Liver (tissue), 9 donors: ENCODE results near the gene IFT122. TPM values are rescaled to one million over a fixed set of nuclear protein-coding genes. Genes with fewer than 3 reads are reported as not detected.

ENCODE experiments used
- DNase-seq: peaks from one replicate; pipeline ENCODE4 v3.0.0-alpha.2; 2017; ENCODE audit warnings: low spot score
- H3K27ac ChIP-seq, 2 donors: one replicate each; pipeline ENCODE4 v1.7.0; 2013; ENCODE audit warnings: inconsistent platforms in 2 of 2, low read length in 2 of 2, control low read depth in 1 of 2, low read depth in 1 of 2, mild to moderate bottlenecking in 1 of 2
- H3K27me3 ChIP-seq, 4 donors: one replicate each; pipeline versions ENCODE4 v1.6.1 to v1.7.0; 2013; ENCODE audit warnings: low read length in 3 of 4, inconsistent platforms in 1 of 4, mild to moderate bottlenecking in 1 of 4, moderate library complexity in 1 of 4; ENCODE audit not compliant: control insufficient read depth in 4 of 4, insufficient read depth in 4 of 4
- H3K36me3 ChIP-seq, 4 donors: one replicate each; pipeline versions ENCODE4 v1.6.1 to v1.7.0; 2013; ENCODE audit warnings: low read length in 3 of 4, mild to moderate bottlenecking in 3 of 4, low read depth in 1 of 4, moderate library complexity in 1 of 4; ENCODE audit not compliant: control insufficient read depth in 4 of 4, insufficient read depth in 3 of 4
- H3K4me1 ChIP-seq, 4 donors: one replicate each; pipeline versions ENCODE4 v1.6.1 to v1.7.0; 2013; ENCODE audit warnings: low read length in 3 of 4, mild to moderate bottlenecking in 3 of 4, moderate library complexity in 1 of 4; ENCODE audit not compliant: control insufficient read depth in 4 of 4, insufficient read depth in 4 of 4
- H3K4me3 ChIP-seq, 3 donors: one replicate each; pipeline versions ENCODE4 v1.6.1 to v1.7.0; 2013; ENCODE audit warnings: low read length in 3 of 3, control low read depth in 1 of 3, low read depth in 1 of 3, mild to moderate bottlenecking in 1 of 3
- H3K9ac ChIP-seq, 2 donors: one replicate each; pipeline ENCODE4 v1.7.0; 2013; ENCODE audit warnings: low read length in 2 of 2, mild to moderate bottlenecking in 2 of 2, moderate library complexity in 2 of 2, control low read depth in 1 of 2, low read depth in 1 of 2
- H3K9me3 ChIP-seq, 4 donors: one replicate each; pipeline versions ENCODE4 v1.6.1 to v1.7.0; 2013; ENCODE audit warnings: low read length in 3 of 4; ENCODE audit not compliant: control insufficient read depth in 4 of 4
- ATF3 ChIP-seq: IDR thresholded peaks from 2 replicates; pipeline ENCODE4 v1.6.1; 2016; ENCODE audit warnings: antibody characterized with exemption
- CTCF ChIP-seq: fragments of 150-350 bp; IDR thresholded peaks from 2 replicates; pipeline ENCODE4 v1.5.1; 2017; ENCODE audit warnings: improper control_type of control experiment, low read depth, low read length; ENCODE audit not compliant: missing input control
- EGR1 ChIP-seq, 2 donors: IDR thresholded peaks; 2 replicates each; pipeline ENCODE4 v1.6.1; 2016 to 2018; ENCODE audit warnings: antibody characterized with exemption in 2 of 2, low read depth in 2 of 2
- FOXA1 ChIP-seq: IDR thresholded peaks from 2 replicates; pipeline ENCODE4 v1.6.1; 2016; ENCODE audit warnings: antibody characterized with exemption
- FOXA2 ChIP-seq: IDR thresholded peaks from 2 replicates; pipeline ENCODE4 v1.6.1; 2016; ENCODE audit warnings: antibody characterized with exemption
- GABPA ChIP-seq, 2 donors: IDR thresholded peaks in 1 of 2; conservative IDR thresholded peaks in 1 of 2; 2 replicates each; pipeline ENCODE4 v1.6.1; 2016; ENCODE audit warnings: antibody characterized with exemption in 2 of 2, mild to moderate bottlenecking in 1 of 2, moderate library complexity in 1 of 2
- HNF4A ChIP-seq, 2 donors: conservative IDR thresholded peaks; 2 replicates each; pipeline ENCODE4 v1.6.1; 2016; ENCODE audit warnings: antibody characterized with exemption in 2 of 2, mild to moderate bottlenecking in 2 of 2
- HNF4G ChIP-seq: IDR thresholded peaks from 2 replicates; pipeline ENCODE4 v1.6.1; 2016; ENCODE audit warnings: antibody characterized with exemption
- JUND ChIP-seq, 2 donors: IDR thresholded peaks; 2 replicates each; pipeline ENCODE4 v1.6.1; 2016; ENCODE audit warnings: antibody characterized with exemption in 2 of 2
- MAX ChIP-seq: IDR thresholded peaks from 2 replicates; pipeline ENCODE4 v1.6.1; 2016; ENCODE audit warnings: antibody characterized with exemption
- NR2F2 ChIP-seq: IDR thresholded peaks from 2 replicates; pipeline ENCODE4 v1.6.1; 2016; ENCODE audit warnings: antibody characterized with exemption
- RAD21 ChIP-seq, 2 donors: IDR thresholded peaks; 2 replicates each; pipeline ENCODE4 v1.6.1; 2016; ENCODE audit warnings: antibody characterized with exemption in 2 of 2, mild to moderate bottlenecking in 2 of 2
- REST ChIP-seq: IDR thresholded peaks from 2 replicates; pipeline ENCODE4 v1.6.1; 2016; ENCODE audit warnings: antibody characterized with exemption, mild to moderate bottlenecking
- RXRA ChIP-seq, 2 donors: IDR thresholded peaks; 2 replicates each; pipeline ENCODE4 v1.6.1; 2017 to 2018; ENCODE audit warnings: antibody characterized with exemption in 2 of 2, mild to moderate bottlenecking in 1 of 2
- SP1 ChIP-seq: IDR thresholded peaks from 2 replicates; pipeline ENCODE4 v1.6.1; 2018; ENCODE audit warnings: antibody characterized with exemption, mild to moderate bottlenecking
- TAF1 ChIP-seq: conservative IDR thresholded peaks from 2 replicates; pipeline ENCODE4 v1.6.1; 2016; ENCODE audit warnings: antibody characterized with exemption, mild to moderate bottlenecking
- YY1 ChIP-seq: IDR thresholded peaks from 2 replicates; pipeline ENCODE4 v1.6.1; 2016; ENCODE audit warnings: antibody characterized with exemption, mild to moderate bottlenecking
- ZBTB33 ChIP-seq: IDR thresholded peaks from 2 replicates; pipeline ENCODE4 v1.6.1; 2016; ENCODE audit warnings: antibody characterized with exemption
- WGBS: extraction: QIAGEN DNeasy Blood & Tissue Kit; methylation state at CpG from one replicate; pipeline ENCODE4 v1.1.7; 2013; 5-methylcytosine and 5-hydroxymethylcytosine counted together
- polyA plus RNA-seq, 2 donors: library from polyadenylated mRNA; stranded (reverse) in 1 of 2; unstranded in 1 of 2; fragments of 200-250 nt in 1 of 2; fragments of >200 nt in 1 of 2; fragmentation: Nextera tagmentation in 1 of 2; extraction: Ambion mirVana in 1 of 2; gene quantifications; one replicate each; pipeline versions ENCODE4 v1.2.1 to v1.2.3, GENCODE V29; 2013 to 2015
- total RNA-seq, 2 donors: library from RNA; depleted of rRNA; stranded (reverse); fragments of >200 nt; gene quantifications; one replicate each; pipeline ENCODE4 v1.2.3, GENCODE V29; 2014
- donor health status: healthy.
- donor health status: healthy.
- donor health status: healthy.
- donor health status: healthy.
- donor health status: healthy.

Gene IFT122
- total and polyA plus RNA-seq, 4 donors, result 3.3 to 25.8 (median 10.6) TPM

GRCh38 chr3:129536804-129537203 lies 96.8 kb downstream of the IFT122 start:
- Histone ChIP-seq H3K9me3 (no peaks in the 10 kb centered on the region), H3K36me3 (no peaks in the 10 kb centered on the region), H3K9ac (no peak overlapping the region), H3K4me1 (no peaks in the 10 kb centered on the region), H3K27ac (no peak overlapping the region), H3K4me3 (no peak overlapping the region), H3K27me3 (no peaks in the 10 kb centered on the region)
- no peak for DNase-seq
- no peak for TF ChIP-seq YY1
- TF ChIP-seq NR2F2, result no peak
- TF ChIP-seq TAF1, result no peak
- no peak for TF ChIP-seq RXRA (IDR thresholded peaks at IDR 0.05)
- TF ChIP-seq EGR1 (IDR thresholded peaks at IDR 0.05; ENCODE audit: low read depth in 2 of 2), result no peak
- no peak for TF ChIP-seq HNF4A (conservative IDR thresholded peaks at IDR 0.05)
- WGBS, result 93% methylated on average over 3 of the region's 3 CpGs

GRCh38 chr3:129539206-129539605 lies 99.2 kb downstream of the IFT122 start:
- DNase-seq, result no peak

GRCh38 chr3:129540776-129541516 lies 100.9 kb downstream of the IFT122 start:
- 93% methylated on average over 11 of the region's 11 CpGs for WGBS
- Histone ChIP-seq H3K36me3 (no peaks in the 10 kb centered on the region), H3K27me3 (no peaks in the 10 kb centered on the region), H3K4me3 (no peak overlapping the region), H3K9me3 (no peaks in the 10 kb centered on the region), H3K27ac (no peak overlapping the region), H3K4me1 (no peaks in the 10 kb centered on the region), H3K9ac (no peak overlapping the region)
- no peak for DNase-seq
- TF ChIP-seq MAX, result no peak
- TF ChIP-seq JUND (IDR thresholded peaks at IDR 0.05), result no peak
- TF ChIP-seq ZBTB33, result no peak
- no peak for TF ChIP-seq GABPA (IDR thresholded peaks at IDR 0.05 in 1 of 2, conservative IDR thresholded peaks at IDR 0.05 in 1 of 2)
- TF ChIP-seq REST, result no peak
- no peak for TF ChIP-seq YY1
- TF ChIP-seq RAD21 (IDR thresholded peaks at IDR 0.05), result no peak
- TF ChIP-seq HNF4A (conservative IDR thresholded peaks at IDR 0.05), result no peak
- TF ChIP-seq SP1, result no peak
- no peak for TF ChIP-seq NR2F2
- no peak for TF ChIP-seq HNF4G
- TF ChIP-seq ATF3, result no peak
- TF ChIP-seq TAF1, result no peak
- no peak for TF ChIP-seq FOXA1
- no peak for TF ChIP-seq CTCF
- no peak for TF ChIP-seq EGR1 (IDR thresholded peaks at IDR 0.05; ENCODE audit: low read depth in 2 of 2)
- no peak for TF ChIP-seq FOXA2

More at GRCh38 chr3:129539206-129539605, 99.2 kb downstream of the IFT122 start:
- no peak for TF ChIP-seq JUND (IDR thresholded peaks at IDR 0.05)
- no peak for TF ChIP-seq MAX
- TF ChIP-seq FOXA2, result no peak
- TF ChIP-seq YY1, result no peak
- no peak for TF ChIP-seq HNF4G
- no peak overlapping the region for H3K4me3 ChIP-seq
- no peak overlapping the region for H3K9ac ChIP-seq
- no peaks in the 10 kb centered on the region for H3K4me1 ChIP-seq
- H3K36me3 ChIP-seq, result no peaks in the 10 kb centered on the region
- no peaks in the 10 kb centered on the region for H3K27me3 ChIP-seq
- no peaks in the 10 kb centered on the region for H3K9me3 ChIP-seq
- 91% methylated on average over 8 of the region's 8 CpGs for WGBS
- H3K27ac ChIP-seq, result no peak overlapping the region
